IPS DF 6.9 (cell line): Measurements from ENCODE around the gene NUP93.

Experiments
- DNase-seq: peaks from one replicate; pipeline ENCODE4 v3.0.0-alpha.2; 2013; ENCODE audit warnings: low read depth, low spot score
- H3K27ac ChIP-seq: one replicate; pipeline ENCODE4 v1.5.1; 2013; ENCODE audit warnings: low read length, control low read depth
- H3K27me3 ChIP-seq: 2 replicates; pipeline ENCODE4 v1.6.1; 2013; ENCODE audit warnings: mild to moderate bottlenecking, low read length; ENCODE audit not compliant: control insufficient read depth, insufficient read depth
- H3K36me3 ChIP-seq: 2 replicates; pipeline ENCODE4 v1.6.1; 2013; ENCODE audit warnings: low read length; ENCODE audit not compliant: control insufficient read depth, insufficient read depth
- H3K4me1 ChIP-seq: 2 replicates; pipeline ENCODE4 v1.6.1; 2013; ENCODE audit warnings: low read length; ENCODE audit not compliant: control insufficient read depth, insufficient read depth
- H3K4me3 ChIP-seq: 2 replicates; pipeline ENCODE4 v1.5.1; 2013; ENCODE audit warnings: mild to moderate bottlenecking, low read length
- H3K9me3 ChIP-seq: 2 replicates; pipeline ENCODE4 v1.6.1; 2013; ENCODE audit warnings: low read length, inconsistent platforms; ENCODE audit not compliant: control insufficient read depth, insufficient read depth
- whole genome bisulfite sequencing: extraction: QIAGEN DNeasy Blood & Tissue Kit; methylation state at CpG from one replicate; pipeline ENCODE4 v1.1.7; 2013; ENCODE audit warnings: mixed read lengths, missing lambda C conversion rate; ENCODE audit not compliant: insufficient read length, insufficient coverage; 5-methylcytosine and 5-hydroxymethylcytosine counted together

The NUP93 gene

DNA sequence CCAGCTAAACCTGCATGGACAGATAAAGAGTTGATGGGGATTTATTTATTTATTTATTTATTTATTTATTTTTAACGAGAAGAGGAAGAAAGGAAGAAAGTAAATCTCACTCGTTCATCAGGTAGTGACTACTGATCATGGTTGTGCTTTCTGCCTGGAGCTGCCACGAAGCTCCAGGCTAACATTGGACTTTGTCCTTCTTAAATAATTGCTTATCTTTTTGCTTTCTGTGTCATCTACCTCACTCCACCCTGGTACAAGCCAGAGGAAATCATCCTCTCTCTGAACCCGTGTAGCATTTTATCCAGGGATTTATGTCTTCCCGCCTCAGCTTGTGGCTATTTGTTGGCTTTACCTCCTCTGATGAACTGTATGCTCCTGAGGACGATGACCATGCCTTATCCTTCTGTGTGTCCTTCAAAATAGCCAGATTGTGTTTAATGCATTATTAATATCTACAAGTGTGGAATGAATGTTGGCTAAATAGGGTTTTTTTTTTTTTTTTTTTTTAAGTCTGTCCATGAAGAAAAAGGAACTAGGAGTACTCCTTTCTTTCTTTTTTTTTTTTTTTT lies 127.0 kb downstream of the NUP93 start:
- H3K9me3 ChIP-seq = no peaks in the 10 kb centered on the region
- no peak for DNase-seq
- H3K36me3 ChIP-seq = no peaks in the 10 kb centered on the region
- no peak overlapping the region for H3K27ac ChIP-seq
- no CpG with 5 or more reads among the region's 6 CpGs for WGBS
- peaks cover 2% of the 10 kb centered on the region for H3K4me1 ChIP-seq
- H3K4me3 ChIP-seq = no peak overlapping the region
- no peaks in the 10 kb centered on the region for H3K27me3 ChIP-seq

DNA sequence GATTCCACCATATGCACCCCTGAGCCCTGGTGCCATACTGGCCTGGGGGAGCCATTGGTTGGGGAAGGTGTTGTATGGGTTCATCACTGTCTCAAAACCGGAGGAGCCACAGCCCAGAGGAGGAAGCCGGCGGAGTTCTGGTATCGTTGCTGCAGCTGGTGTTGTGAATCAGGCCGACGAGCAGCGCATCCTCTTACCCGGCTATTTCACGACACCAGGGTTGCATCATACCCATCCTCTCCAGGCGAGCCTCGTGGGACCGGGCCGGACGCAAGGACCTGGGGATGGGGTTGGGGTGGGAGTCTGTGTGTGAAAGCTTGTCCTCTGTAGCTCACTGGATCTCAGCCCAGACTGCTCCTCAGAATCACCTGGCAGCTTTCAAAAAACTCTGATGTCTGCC lies 128.4 kb downstream of the NUP93 start:
- H3K9me3 ChIP-seq = no peaks in the 10 kb centered on the region
- DNase-seq = no peak
- no peak overlapping the region for H3K27ac ChIP-seq
- WGBS = no CpG with 5 or more reads among the region's 14 CpGs
- no peaks in the 10 kb centered on the region for H3K4me1 ChIP-seq
- no peaks in the 10 kb centered on the region for H3K27me3 ChIP-seq
- H3K4me3 ChIP-seq = no peak overlapping the region
- no peaks in the 10 kb centered on the region for H3K36me3 ChIP-seq

DNA sequence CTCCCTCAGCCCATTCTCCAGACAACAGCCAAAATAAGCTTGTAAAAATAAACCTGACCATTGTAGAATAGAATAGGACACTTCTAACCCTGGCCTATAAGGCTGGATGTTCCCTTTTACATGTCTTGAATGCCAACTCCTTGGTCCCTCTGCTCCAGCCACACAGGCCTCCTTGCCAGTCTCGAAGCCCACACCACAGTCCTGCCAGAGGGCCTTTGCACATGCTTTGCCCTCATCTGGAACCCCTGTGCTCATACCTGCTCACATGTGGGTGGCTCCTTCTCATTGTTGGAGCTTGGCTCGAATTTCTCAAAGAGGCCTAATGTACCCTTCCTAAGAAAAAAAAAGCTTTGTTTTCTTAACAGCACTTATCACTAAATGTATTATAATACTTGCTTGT lies 129.7 kb downstream of the NUP93 start:
- no peaks in the 10 kb centered on the region for H3K36me3 ChIP-seq
- H3K4me1 ChIP-seq = no peaks in the 10 kb centered on the region
- H3K9me3 ChIP-seq = no peaks in the 10 kb centered on the region
- no peaks in the 10 kb centered on the region for H3K27me3 ChIP-seq
- no peak overlapping the region for H3K4me3 ChIP-seq
- no peak overlapping the region for H3K27ac ChIP-seq
- no CpG with 5 or more reads among the region's 2 CpGs for WGBS
- no peak for DNase-seq

DNA sequence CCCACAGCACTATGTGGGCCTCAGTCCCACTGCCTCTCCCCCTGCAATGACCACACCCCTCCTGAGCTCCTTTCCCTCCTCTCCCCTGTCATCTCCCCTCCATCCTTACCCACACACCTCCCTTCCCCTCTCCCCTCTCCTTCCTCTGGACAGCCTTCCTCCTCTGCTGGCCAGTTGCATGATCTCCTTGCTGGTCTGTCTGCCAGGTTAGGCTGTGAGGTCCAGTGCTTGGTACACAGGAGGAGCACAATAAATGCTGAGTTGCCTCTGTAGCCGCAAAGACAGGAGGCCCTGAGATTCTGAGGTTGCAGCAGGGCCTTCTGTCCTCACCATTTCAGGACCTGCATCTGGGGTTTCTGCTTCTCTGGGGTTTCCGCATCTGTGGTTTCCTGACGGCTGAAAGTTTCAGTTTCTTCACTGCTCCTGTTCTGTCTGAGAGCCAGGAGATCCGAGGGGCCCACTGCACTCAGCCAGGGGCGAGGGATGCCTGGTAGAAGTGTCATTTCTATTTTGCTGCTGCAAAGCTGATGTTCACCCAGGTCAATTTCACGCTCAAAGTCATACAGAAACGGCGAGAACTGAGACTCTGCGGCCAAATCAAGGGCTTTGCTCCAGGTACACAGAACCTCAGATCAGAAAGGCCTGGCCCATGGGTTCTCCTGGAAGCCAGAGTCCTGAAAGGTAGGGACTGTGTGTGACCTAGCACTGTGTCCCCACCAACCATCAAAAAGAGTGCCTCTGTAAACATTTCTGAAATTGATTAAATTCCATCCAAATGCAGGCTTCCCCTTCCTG lies 130.5 kb downstream of the NUP93 start:
- H3K4me1 ChIP-seq = no peaks in the 10 kb centered on the region

DNA sequence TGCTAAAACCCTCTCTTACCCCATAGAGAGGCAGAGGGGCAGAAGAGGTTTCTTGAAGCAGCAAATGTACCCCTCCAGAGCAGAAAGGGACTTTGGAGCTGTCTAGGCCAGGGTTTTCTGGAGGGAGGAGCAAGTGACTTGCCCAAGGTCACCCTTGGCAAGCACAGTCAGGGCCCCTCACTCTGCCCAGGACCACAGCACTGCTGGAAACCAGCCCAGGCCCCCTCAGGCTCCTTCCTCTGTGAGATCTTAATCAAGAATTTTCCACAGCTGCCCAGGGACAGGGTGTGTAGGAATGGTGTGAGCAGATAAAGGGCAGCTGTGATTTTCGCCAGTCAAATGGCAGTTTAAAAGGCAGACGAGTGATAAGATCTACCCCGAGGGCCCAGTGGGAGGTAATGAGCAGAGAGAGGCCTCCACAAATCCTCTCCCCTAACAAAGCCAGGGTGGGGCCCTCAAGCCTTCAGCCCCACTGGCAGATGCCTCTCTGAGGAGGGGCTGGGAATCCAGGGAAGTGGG lies 131.2 kb downstream of the NUP93 start:
- Histone ChIP-seq H3K9me3 (no peaks in the 10 kb centered on the region), H3K36me3 (no peaks in the 10 kb centered on the region), H3K27ac (no peak overlapping the region), H3K27me3 (no peaks in the 10 kb centered on the region), H3K4me3 (no peak overlapping the region), H3K4me1 (no peaks in the 10 kb centered on the region)
- WGBS = no CpG with 5 or more reads among the region's 3 CpGs
- no peak for DNase-seq

More for the DNA sequence above, 130.5 kb downstream of the NUP93 start:
- DNase-seq = no peak
- Histone ChIP-seq H3K4me3 (no peak overlapping the region), H3K27ac (no peak overlapping the region), H3K9me3 (no peaks in the 10 kb centered on the region), H3K27me3 (no peaks in the 10 kb centered on the region), H3K36me3 (no peaks in the 10 kb centered on the region)
- WGBS = no CpG with 5 or more reads among the region's 9 CpGs

DNA sequence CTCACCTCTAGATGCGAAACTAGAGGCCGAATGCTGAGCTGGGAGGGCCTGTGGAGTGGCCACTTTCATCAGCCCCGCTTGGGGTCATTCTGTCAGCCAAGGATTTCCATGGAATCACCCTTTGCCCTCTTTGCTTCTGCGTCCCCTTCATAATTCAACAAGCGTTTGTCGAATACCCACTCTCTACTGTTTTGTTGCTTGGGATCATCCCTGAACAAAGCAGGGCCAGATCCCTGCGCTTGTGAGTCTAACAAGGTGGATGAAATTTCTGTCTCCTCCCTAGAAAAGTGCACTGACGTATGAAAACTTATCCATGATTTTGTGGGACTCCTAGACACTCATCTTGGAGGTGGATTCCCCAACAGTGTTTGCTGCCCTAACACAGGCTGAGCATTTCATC lies 131.8 kb downstream of the NUP93 start:
- H3K9me3 ChIP-seq = no peaks in the 10 kb centered on the region
- H3K4me1 ChIP-seq = no peaks in the 10 kb centered on the region
- no peak for DNase-seq
- H3K27me3 ChIP-seq = no peaks in the 10 kb centered on the region
- H3K36me3 ChIP-seq = no peaks in the 10 kb centered on the region
- H3K27ac ChIP-seq = no peak overlapping the region
- WGBS = no CpG with 5 or more reads among the region's 8 CpGs
- H3K4me3 ChIP-seq = no peak overlapping the region

DNA sequence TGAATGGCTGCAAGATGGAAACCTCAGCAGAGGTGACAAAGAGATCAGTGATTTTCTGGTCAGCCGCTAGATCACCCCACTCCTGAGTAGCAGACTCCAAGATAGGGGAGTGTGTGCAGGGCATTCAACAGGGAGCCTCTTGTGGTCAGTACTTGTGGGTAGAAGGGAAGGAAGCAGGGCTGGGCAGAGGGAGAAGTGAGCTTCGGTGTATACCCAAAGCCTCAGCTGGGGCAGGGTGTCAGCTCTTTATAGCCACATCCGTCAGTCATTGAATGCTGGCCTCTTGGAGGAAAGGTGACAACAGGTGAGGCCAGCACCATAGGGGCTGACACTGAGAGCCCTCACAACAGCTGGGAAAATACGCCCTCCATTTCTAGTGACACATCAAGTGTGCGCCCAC lies 132.8 kb downstream of the NUP93 start:
- Histone ChIP-seq H3K36me3 (no peaks in the 10 kb centered on the region), H3K27me3 (no peaks in the 10 kb centered on the region), H3K27ac (no peak overlapping the region), H3K4me3 (no peak overlapping the region), H3K9me3 (no peaks in the 10 kb centered on the region), H3K4me1 (peaks cover 3% of the 10 kb centered on the region; the same call in 1 of the 2 replicates)
- no CpG with 5 or more reads among the region's 5 CpGs for WGBS
- no peak for DNase-seq

DNA sequence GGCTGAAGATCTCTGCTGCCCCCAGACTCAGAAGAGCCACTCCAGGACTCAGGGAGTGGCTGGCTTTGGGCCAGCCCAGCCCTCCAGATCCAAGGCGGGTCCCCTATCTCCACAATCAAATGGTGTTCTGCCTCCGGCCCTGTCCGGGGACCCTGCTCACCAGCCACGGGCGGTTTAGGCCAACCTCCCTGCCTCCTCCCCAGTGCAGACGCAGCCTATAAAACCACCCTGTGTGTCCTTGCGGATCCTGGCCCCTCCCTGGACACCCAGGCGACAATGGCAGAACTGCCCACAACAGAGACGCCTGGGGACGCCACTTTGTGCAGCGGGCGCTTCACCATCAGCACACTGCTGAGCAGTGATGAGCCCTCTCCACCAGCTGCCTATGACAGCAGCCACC lies 135.0 kb downstream of the NUP93 start, which contains the start of gene SLC12A3:
TSS of gene SLC12A3 (plus strand) at position 248 of the 400 bp plus-strand sequence. CDS start at position 277, 29 bp downstream.
- Histone ChIP-seq H3K4me1 (peaks cover 3% of the 10 kb centered on the region; the same call in 1 of the 2 replicates), H3K4me3 (no peak within 1 kb of the TSS), H3K27ac (no peak within 1 kb of the TSS), H3K27me3 (no peaks in the 10 kb centered on the region), H3K9me3 (no peaks in the 10 kb centered on the region), H3K36me3 (no peaks in the 10 kb centered on the region)
- WGBS = no CpG with 5 or more reads among the region's 12 CpGs
- DNase-seq = no peak

DNA sequence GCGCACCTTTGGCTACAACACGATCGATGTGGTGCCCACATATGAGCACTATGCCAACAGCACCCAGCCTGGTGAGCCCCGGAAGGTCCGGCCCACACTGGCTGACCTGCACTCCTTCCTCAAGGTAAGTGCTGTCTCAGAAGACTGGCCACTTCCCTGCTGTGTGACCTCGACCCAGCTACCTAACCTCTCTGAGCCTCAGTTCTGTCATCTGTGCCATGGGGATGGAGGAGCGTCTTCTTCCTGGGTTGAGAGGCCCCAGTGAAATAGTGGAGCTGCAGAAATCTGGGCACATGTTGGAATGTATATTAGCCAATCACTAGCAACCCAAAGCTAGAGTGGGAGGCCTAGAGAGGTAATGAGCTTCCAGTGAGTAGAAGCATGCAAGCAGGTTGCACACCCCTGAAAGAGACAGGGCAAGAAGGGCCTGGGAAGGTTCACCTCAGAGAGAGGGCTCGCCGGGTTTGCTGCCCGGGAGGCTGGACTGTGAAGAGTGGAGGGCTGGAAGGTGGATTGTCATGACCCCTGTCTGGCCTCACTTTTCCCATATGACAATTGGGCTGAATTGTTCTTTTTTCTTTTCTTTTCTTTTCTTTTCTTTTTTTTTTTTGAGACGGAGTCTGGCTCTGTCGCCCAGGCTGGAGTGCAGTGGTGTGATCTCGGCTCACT lies 135.6 kb downstream of the NUP93 start:
- Histone ChIP-seq H3K36me3 (no peaks in the 10 kb centered on the region), H3K9me3 (no peaks in the 10 kb centered on the region), H3K4me3 (no peak overlapping the region), H3K27ac (no peak overlapping the region), H3K4me1 (peaks cover 3% of the 10 kb centered on the region; the same call in 1 of the 2 replicates), H3K27me3 (no peaks in the 10 kb centered on the region)
- WGBS = no CpG with 5 or more reads among the region's 13 CpGs
- no peak for DNase-seq

DNA sequence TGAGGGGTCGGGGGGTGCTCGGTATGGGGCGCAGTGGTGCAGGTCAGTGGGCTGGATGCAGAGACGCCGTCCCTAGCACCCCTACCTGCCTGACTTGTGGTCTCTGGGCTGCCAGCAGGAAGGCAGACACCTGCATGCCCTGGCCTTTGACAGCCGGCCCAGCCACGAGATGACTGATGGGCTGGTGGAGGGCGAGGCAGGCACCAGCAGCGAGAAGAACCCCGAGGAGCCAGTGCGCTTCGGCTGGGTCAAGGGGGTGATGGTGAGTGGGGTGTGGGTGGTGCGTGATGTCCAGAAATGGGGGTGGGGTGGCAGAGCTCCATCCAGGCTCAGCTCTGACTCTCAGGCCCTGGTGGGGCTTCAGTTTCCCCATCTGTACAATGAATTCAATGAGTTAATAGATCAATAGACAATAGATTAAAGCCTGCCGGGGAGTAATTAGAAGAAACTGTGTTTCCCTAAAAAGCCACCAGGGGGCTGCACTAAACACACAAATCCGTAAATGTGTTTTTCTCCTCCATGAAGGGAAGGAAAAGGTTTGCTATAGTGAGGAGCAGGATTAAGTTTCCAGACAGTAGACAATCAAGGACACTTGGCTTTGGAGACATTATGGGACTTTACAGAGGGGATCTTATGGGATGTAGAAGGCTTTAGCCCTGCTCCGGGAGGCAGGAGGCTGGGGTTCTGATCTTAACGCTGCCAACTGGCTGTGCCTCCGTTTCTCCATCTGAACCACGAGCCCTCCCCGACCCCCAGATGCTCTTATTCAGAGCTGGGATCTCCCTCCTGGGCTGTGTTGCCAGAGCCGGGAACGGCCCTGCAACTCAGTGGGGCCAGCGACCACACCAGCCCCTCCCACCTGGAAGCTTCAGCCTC lies 137.3 kb downstream of the NUP93 start:
- Histone ChIP-seq H3K27me3 (no peaks in the 10 kb centered on the region), H3K27ac (no peak overlapping the region), H3K4me3 (no peak overlapping the region), H3K36me3 (no peaks in the 10 kb centered on the region), H3K4me1 (peaks cover 3% of the 10 kb centered on the region; the same call in 1 of the 2 replicates), H3K9me3 (no peaks in the 10 kb centered on the region)
- WGBS = no CpG with 5 or more reads among the region's 23 CpGs
- DNase-seq = no peak
